HepG2 (cell line): ENCODE measurements around the gene C19orf73. TPM values are rescaled to one million over a fixed set of nuclear protein-coding genes. Genes with fewer than 3 reads are reported as not detected.

ENCODE experiments used
- CBFB ChIP-seq: sonication (generic); formaldehyde crosslinking; IDR thresholded peaks from 2 replicates; pipeline ENCODE4 v1.4.0; 2020; ENCODE audit warnings: missing genetic modification reagents
- FOSL2 ChIP-seq: sonication (generic); formaldehyde crosslinking; IDR thresholded peaks from 2 replicates; pipeline ENCODE4 v1.4.0; 2020; ENCODE audit warnings: missing genetic modification reagents
- GATAD1 ChIP-seq: IDR thresholded peaks from 2 replicates; pipeline ENCODE4 v1.6.1; 2016; ENCODE audit warnings: missing genetic modification reagents, missing compliant biosample characterization
- HMGA1 ChIP-seq: sonication (generic); formaldehyde crosslinking; conservative IDR thresholded peaks from 2 replicates; pipeline ENCODE4 v1.4.0; 2020; ENCODE audit warnings: missing genetic modification reagents
- IKZF1 ChIP-seq: fragments of 450-650 bp; IDR thresholded peaks from 2 replicates; pipeline ENCODE4 v1.7.1; 2016
- ISX ChIP-seq: sonication (generic); formaldehyde crosslinking; conservative IDR thresholded peaks from 2 replicates; pipeline ENCODE4 v1.5.0; 2020; ENCODE audit warnings: missing genetic modification reagents
- JUND ChIP-seq: sonication (generic); formaldehyde crosslinking; IDR thresholded peaks from 2 replicates; pipeline ENCODE4 v1.8.0; 2022; ENCODE audit warnings: mild to moderate bottlenecking, missing genetic modification reagents
- MTF2 ChIP-seq: sonication (generic); formaldehyde crosslinking; IDR thresholded peaks from 2 replicates; pipeline ENCODE4 v1.5.0; 2020; ENCODE audit warnings: missing genetic modification reagents, borderline replicate concordance
- MXI1 ChIP-seq: IDR thresholded peaks from 3 replicates; pipeline ENCODE4 v1.6.1; 2012; ENCODE audit warnings: low read depth, low read length, inconsistent platforms, borderline replicate concordance
- NONO ChIP-seq, 2 experiments: fragments of 450-650 bp in 1 of 2; sonication (generic) in 1 of 2; formaldehyde crosslinking in 1 of 2; IDR thresholded peaks in 1 of 2; conservative IDR thresholded peaks in 1 of 2; 2 replicates each; pipeline versions ENCODE4 v1.6.1 to v1.8.0; 2017 to 2022; ENCODE audit warnings: mild to moderate bottlenecking in 1 of 2, missing genetic modification reagents in 1 of 2, moderate library complexity in 1 of 2
- RBAK ChIP-seq: sonication (generic); formaldehyde crosslinking; IDR thresholded peaks from 2 replicates; pipeline ENCODE4 v1.5.1; 2020; ENCODE audit warnings: mild to moderate bottlenecking, missing genetic modification reagents
- SIN3B ChIP-seq: fragments of 150-350 bp; IDR thresholded peaks from 2 replicates; pipeline ENCODE4 v1.6.1; 2014; ENCODE audit warnings: low read length
- SP4 ChIP-seq: sonication (generic); formaldehyde crosslinking; IDR thresholded peaks from 2 replicates; pipeline ENCODE4 v1.8.1; 2023; ENCODE audit warnings: mild to moderate bottlenecking, missing genetic modification reagents
- SP5 ChIP-seq: IDR thresholded peaks from 2 replicates; pipeline ENCODE4 v1.6.1; 2016; ENCODE audit warnings: low read depth, borderline replicate concordance
- TGIF2 ChIP-seq: IDR thresholded peaks from 2 replicates; pipeline ENCODE4 v1.6.1; 2016; ENCODE audit warnings: control low read depth, missing compliant biosample characterization
- TOE1 ChIP-seq: sonication (generic); formaldehyde crosslinking; IDR thresholded peaks from 2 replicates; pipeline ENCODE4 v1.4.0; 2020; ENCODE audit warnings: mild to moderate bottlenecking, missing genetic modification reagents
- ZBTB7B ChIP-seq: sonication (generic); formaldehyde crosslinking; IDR thresholded peaks from 2 replicates; pipeline ENCODE4 v1.4.0; 2020; ENCODE audit warnings: missing genetic modification reagents
- ZNF350 ChIP-seq: sonication (generic); formaldehyde crosslinking; IDR thresholded peaks from 2 replicates; pipeline ENCODE4 v1.4.0; 2020; ENCODE audit warnings: mild to moderate bottlenecking, low read depth, missing genetic modification reagents, borderline replicate concordance
- ZNF468 ChIP-seq: sonication (generic); formaldehyde crosslinking; IDR thresholded peaks from 2 replicates; pipeline ENCODE4 v1.8.0; 2022; ENCODE audit warnings: mild to moderate bottlenecking, moderate library complexity, missing genetic modification reagents
- ZNF557 ChIP-seq: sonication (generic); formaldehyde crosslinking; IDR thresholded peaks from 2 replicates; pipeline ENCODE4 v1.4.0; 2020; ENCODE audit warnings: missing genetic modification reagents
- ZNF558 ChIP-seq: sonication (generic); formaldehyde crosslinking; IDR thresholded peaks from 2 replicates; pipeline ENCODE4 v1.9.0; 2022; ENCODE audit warnings: mild to moderate bottlenecking, missing genetic modification reagents, borderline replicate concordance
- ZNF607 ChIP-seq: sonication (generic); formaldehyde crosslinking; IDR thresholded peaks from 2 replicates; pipeline ENCODE4 v1.5.1; 2020; ENCODE audit warnings: missing genetic modification reagents, mild to moderate bottlenecking, borderline replicate concordance
- ZNF678 ChIP-seq: sonication (generic); formaldehyde crosslinking; IDR thresholded peaks from 2 replicates; pipeline ENCODE4 v1.4.0; 2020; ENCODE audit warnings: mild to moderate bottlenecking, missing genetic modification reagents
- ZNF879 ChIP-seq: sonication (generic); formaldehyde crosslinking; IDR thresholded peaks from 2 replicates; pipeline ENCODE4 v1.8.1; 2023; ENCODE audit warnings: missing genetic modification reagents
- ZSCAN22 ChIP-seq: sonication (generic); formaldehyde crosslinking; IDR thresholded peaks from 2 replicates; pipeline ENCODE4 v1.4.0; 2020; ENCODE audit warnings: mild to moderate bottlenecking, missing genetic modification reagents
- ZUFSP ChIP-seq: sonication (generic); formaldehyde crosslinking; IDR thresholded peaks from 2 replicates; pipeline ENCODE4 v1.9.0; 2021; ENCODE audit warnings: missing genetic modification reagents, mild to moderate bottlenecking, borderline replicate concordance
- polyA plus RNA-seq, 8 experiments: library from polyadenylated mRNA; depleted of rRNA in 3 of 8; stranded (reverse) in 7 of 8; unstranded in 1 of 8; fragments of >200 nt; fragmentation: Illumina TruSeq in 4 of 8; extraction: Trizol in 4 of 8; gene quantifications; 2 replicates each; pipeline versions ENCODE4 v1.2.1 to v1.2.3, GENCODE V29; 2011 to 2016; ENCODE audit warnings: low read depth in 4 of 8, missing spikeins in 1 of 8, mixed read lengths in 1 of 8; ENCODE audit not compliant: insufficient read depth in 1 of 8
- total RNA-seq, 5 experiments: library from RNA; depleted of rRNA; stranded (reverse); fragments of >200 nt; fragmentation: Illumina TruSeq; extraction: Trizol; gene quantifications; 2 replicates each; pipeline ENCODE4 v1.2.3, GENCODE V29; 2016; ENCODE audit warnings: low read depth in 1 of 5
- TF ChIP-seq, protein P1 (sequence below): sonication (generic); formaldehyde crosslinking; IDR thresholded peaks from 2 replicates; pipeline ENCODE4 v1.5.0; 2020; ENCODE audit warnings: mild to moderate bottlenecking, missing genetic modification reagents

The C19orf73 gene
- total and polyA plus RNA-seq, 2 of the 13 experiments (the other 11 are each of a cell fraction or from before 2014, with no cell fraction given), result 1.4 to 1.5 TPM

GRCh38 chr19:49127674-49128544 lies 9.0 kb upstream of the C19orf73 start (continued):
- TF ChIP-seq SP4 (CRISPR knock-in tag), result peak; percentile 94
- TF ChIP-seq ISX (CRISPR knock-in tag), result peak; percentile 98
- TF ChIP-seq CBFB (CRISPR knock-in tag), result peak; percentile 92
- TF ChIP-seq ZSCAN22 (CRISPR knock-in tag), result peak; percentile 90
- TF ChIP-seq ZNF558 (CRISPR knock-in tag), result peak; percentile 98; the same call in 1 of the 2 replicates
- no peak for TF ChIP-seq NONO (IDR thresholded peaks at IDR 0.05)
- TF ChIP-seq NONO (CRISPR knock-in tag; conservative IDR thresholded peaks at IDR 0.05), result peak; percentile 82; the same call in 1 of the 2 replicates
- TF ChIP-seq ZUFSP (CRISPR knock-in tag), result no peak
- peak; percentile 99 for TF ChIP-seq ZNF879 (CRISPR knock-in tag)
- peak; percentile 98 for TF ChIP-seq ZNF557 (CRISPR knock-in tag)
- TF ChIP-seq HMGA1 (CRISPR knock-in tag), result no peak
- peak; percentile 91; the same call in 1 of the 2 replicates for TF ChIP-seq TOE1
- peak; percentile 98; the same call in 1 of the 2 replicates for TF ChIP-seq ZNF678 (CRISPR knock-in tag)
- no peak for TF ChIP-seq IKZF1
- peak; percentile 77; the same call in 1 of the 2 replicates for TF ChIP-seq GATAD1 (CRISPR knock-in tag)
- peak; percentile 91; the same call in 1 of the 2 replicates for TF ChIP-seq TGIF2 (CRISPR knock-in tag)
- peak; percentile 81 for TF ChIP-seq ZBTB7B (CRISPR knock-in tag)
- peak; percentile 90 for TF ChIP-seq SIN3B
- TF ChIP-seq JUND (CRISPR knock-in tag), result peak; percentile 72
- TF ChIP-seq ZNF350 (CRISPR knock-in tag), result peak; percentile 92; the same call in 1 of the 2 replicates
- TF ChIP-seq ZNF468 (CRISPR knock-in tag), result peak; percentile 91; the same call in 1 of the 2 replicates
- no peak for TF ChIP-seq MTF2
- TF ChIP-seq MXI1, result peak; percentile 86; the same call in 2 of the 3 replicates
- TF ChIP-seq, protein P1, sequence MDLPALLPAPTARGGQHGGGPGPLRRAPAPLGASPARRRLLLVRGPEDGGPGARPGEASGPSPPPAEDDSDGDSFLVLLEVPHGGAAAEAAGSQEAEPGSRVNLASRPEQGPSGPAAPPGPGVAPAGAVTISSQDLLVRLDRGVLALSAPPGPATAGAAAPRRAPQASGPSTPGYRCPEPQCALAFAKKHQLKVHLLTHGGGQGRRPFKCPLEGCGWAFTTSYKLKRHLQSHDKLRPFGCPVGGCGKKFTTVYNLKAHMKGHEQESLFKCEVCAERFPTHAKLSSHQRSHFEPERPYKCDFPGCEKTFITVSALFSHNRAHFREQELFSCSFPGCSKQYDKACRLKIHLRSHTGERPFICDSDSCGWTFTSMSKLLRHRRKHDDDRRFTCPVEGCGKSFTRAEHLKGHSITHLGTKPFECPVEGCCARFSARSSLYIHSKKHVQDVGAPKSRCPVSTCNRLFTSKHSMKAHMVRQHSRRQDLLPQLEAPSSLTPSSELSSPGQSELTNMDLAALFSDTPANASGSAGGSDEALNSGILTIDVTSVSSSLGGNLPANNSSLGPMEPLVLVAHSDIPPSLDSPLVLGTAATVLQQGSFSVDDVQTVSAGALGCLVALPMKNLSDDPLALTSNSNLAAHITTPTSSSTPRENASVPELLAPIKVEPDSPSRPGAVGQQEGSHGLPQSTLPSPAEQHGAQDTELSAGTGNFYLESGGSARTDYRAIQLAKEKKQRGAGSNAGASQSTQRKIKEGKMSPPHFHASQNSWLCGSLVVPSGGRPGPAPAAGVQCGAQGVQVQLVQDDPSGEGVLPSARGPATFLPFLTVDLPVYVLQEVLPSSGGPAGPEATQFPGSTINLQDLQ (CRISPR knock-in tag), result peak; percentile 85; the same call in 1 of the 2 replicates
- TF ChIP-seq FOSL2 (CRISPR knock-in tag), result peak; percentile 64
- no peak for TF ChIP-seq RBAK
- TF ChIP-seq ZNF607 (CRISPR knock-in tag), result peak; percentile 100
- peak; percentile 55 for TF ChIP-seq SP5 (CRISPR knock-in tag)
